HG02571 (cell line): ENCODE measurements around the gene PCNA.
A peak's percentile ranks its signal among the peaks of the same experiment; 100 is the strongest.

ENCODE experiments used
- ATAC-seq: cut with Tn5 transposase; IDR thresholded peaks from one replicate; pipeline ENCODE4 v1.9.1; 2021; ENCODE audit warnings: mild to moderate bottlenecking, moderate library complexity; ENCODE audit not compliant: unreplicated experiment

The PCNA gene

DNA sequence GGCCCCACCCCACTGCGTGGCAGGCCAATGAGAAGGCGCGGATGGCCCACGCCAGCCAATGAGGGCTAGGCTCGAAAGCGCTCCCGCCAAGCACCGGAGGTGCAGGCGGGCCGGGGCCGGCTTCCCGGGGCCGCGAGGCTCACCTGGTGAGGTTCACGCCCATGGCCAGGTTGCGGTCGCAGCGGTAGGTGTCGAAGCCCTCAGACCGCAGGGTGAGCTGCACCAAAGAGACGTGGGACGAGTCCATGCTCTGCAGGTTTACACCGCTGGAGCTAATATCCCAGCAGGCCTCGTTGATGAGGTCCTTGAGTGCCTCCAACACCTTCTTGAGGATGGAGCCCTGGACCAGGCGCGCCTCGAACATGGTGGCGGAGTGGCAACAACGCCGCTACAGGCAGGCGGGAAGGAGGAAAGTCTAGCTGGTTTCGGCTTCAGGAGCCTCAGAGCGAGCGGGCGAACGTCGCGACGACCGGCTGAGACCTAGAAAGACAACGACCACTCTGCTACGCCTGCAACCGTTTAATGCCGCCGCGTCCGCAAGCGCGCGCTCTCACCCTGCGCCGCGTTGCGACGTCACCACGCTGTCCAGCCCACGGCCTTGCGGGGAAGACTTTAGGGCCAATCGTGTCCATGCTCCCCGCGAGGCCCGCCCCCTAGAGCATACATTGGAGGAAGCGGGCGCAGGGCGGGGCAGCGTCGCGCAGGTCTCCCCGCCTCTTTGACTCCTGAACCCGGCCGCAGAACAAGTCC is at the start of gene PCNA:
PCNA (minus strand) TSS at position 524 of the 750 bp plus-strand sequence; CDS start at position 364, 160 bp downstream.
- peak; percentile 93 for ATAC-seq

DNA sequence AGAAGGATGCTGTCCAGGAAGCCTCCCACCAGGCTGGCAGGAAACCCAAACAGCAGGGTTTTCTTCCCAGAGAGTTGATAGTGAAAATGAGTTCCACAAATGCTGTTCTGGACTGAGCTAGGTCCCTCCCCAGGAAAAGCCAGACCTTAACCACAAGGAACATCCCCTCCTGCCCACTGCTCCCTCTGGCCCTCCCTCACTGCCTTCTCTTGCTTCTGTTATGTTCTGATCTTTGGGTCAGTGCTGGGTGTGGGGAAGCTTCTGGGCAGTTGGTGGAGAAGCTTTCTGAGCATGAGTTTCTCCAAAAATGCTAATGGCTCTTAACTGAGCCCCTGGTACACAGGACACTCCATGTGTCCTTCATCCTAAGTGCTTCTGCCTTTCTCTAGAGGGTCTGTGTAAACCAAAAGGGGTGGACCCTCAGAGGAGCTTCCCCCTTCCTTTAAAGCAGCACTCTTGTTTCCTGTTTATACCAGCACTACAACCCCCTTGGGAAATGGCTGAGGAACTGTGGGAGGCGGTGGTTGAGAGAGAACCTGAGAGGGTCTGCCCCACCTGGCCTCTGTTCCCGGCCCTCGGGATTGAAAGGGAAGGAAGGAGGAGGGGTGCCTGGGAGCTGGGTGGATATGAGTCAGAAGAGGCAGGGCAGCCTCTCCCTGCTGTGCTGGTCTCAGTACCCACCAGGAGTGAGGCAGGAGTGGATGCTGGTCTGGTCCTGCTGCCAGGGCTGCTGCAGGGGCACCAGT is 49.1 kb upstream of the PCNA start:
- ATAC-seq = no peak

DNA sequence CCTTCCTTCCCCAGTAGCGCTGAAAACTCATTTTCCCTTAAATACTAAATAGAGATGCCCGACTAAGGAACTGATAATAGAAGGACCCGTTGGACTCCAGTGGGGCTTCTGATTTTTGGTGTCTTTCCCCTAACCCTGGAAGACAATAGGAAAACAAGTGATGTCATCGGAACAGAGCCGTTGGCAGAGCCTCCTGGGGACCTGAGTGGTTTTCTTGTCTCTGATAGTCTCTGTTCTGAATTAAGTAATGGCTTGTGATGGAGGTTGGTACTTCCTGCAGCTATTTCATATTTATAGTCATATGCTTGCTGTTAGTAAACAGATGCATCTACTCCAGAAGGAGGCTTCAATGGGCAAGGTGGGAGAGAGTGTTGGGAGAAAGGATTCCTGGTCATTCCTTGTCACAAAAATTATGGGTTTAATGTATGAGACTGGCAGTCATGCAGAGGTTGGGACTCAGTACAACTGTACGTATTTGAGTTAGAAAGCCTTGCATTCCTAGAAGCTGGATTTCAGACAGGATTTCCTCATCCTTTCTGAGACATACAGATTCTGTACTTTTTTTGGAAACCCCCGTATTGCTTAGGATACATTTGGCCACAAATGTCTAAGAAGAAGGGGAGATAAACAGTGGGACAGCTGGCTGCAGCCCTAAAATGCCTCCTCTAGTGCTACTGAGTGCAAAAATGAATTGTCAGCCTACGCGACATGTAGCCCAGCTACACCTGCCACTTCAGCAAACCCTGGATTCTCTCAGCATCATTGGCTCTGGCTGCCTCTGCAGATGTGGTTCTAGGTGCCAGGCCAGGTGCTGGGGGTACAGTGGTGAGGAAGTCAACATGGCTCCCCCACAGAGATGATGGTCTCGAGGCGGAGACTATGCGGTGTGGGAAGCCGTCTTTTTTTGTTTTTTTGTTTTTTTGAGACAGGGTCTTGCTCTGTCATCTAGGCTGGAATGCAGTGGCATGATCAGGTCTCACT is 45.2 kb upstream of the PCNA start:
- no peak for ATAC-seq

DNA sequence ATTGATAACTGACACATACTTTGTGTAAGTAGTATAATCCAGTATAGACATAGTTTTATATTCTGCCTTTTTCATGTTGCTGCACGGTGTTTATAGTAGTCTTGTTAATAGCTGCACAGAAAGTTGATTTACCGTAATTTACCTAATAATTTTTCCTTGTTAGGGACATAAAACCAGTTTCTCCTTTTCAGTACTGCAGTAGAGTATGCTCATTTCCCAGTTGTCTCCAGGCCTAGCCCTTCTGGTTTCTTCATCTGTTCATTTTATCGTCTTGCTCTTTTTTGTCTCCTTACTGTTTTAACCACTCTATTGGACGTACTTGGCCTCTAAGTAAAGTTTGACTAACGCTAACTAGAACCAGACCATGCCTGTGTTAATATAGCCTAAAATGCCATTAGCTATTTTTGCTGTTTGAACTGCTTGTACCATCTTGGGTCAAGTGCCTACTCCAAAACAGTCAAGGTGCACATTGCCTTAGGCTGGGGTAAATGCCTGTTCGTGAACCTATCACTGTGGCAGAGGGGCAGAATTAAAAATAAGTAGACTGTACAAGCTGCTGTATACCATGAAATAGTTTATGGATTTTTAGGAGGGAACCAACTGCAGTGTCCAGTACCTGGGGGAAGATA is 41.9 kb upstream of the PCNA start:
- no peak for ATAC-seq

DNA sequence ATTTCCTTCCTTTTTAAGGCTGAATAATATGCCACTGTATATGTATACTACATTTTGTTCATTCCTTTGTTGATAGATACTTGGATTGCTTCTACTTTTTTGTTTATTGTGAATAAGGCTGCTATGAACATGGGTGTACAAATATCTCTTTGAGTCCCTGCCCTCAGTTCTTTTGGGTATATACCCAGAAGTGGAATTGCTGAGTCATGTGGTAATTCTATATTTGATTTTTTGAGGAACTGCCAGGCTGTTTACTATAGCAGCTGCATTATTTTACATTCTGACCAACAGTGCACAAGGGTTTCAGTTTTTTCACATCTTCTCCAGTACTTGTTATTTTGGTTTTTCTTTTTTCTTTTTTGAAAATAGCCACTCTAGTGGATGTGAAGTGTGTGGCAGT is 41.1 kb upstream of the PCNA start:
- ATAC-seq = no peak

DNA sequence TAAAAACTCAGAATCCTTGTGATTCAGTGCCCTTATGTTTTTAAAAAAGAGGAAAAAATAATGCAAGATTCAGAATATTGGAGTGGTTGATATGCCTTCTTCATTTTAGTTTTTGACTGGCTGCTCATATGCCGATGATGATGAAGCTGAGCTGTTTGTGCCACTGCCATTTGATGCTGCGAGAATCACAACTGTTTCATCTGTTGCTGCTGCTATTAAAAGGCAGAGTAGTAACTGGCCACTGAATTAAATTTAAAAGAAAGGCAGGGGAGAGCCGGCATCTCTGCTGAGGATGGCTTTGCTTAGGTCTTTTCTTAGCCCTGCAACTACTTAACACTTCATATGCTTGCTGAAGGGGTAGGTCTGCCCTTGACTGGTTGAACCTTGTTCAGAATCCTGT is 40.2 kb upstream of the PCNA start:
- ATAC-seq = no peak

DNA sequence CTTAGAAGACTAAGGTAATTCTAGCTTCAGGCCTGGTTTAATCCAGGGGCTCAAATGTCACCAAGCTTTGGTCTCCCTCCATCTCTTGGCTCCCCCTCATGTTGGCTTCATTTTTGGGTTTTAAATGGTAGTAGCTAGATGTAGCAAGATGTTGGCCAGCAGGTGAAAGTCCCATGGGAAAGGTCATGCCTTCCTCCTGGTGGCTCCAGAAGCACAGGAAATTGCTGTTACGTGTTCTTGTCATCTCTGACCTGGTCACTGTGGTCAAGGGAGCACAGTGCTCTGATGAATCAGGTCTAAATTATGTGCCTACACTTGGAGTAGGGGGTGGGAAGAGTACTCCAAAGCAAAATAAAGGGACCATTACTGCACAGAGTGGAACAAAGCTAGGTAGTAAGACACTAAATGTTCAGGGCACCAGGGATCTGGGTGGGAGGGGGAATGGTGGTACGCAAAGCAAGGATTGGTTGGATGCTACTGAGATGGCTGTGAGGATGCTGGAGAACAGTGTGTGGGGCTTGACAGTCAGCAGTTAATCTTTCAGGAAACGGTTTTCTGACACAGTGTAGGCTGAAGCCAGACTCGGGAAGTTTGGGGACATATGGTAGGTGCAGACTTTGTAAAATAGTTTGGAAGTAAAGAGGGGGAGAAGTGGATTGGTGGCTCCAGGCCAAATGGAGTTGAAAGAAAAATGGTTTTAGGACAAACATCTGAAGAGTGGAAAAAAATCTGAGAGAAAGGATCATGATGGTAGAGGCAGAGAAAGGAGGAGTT is 37.1 kb upstream of the PCNA start:
- no peak for ATAC-seq

DNA sequence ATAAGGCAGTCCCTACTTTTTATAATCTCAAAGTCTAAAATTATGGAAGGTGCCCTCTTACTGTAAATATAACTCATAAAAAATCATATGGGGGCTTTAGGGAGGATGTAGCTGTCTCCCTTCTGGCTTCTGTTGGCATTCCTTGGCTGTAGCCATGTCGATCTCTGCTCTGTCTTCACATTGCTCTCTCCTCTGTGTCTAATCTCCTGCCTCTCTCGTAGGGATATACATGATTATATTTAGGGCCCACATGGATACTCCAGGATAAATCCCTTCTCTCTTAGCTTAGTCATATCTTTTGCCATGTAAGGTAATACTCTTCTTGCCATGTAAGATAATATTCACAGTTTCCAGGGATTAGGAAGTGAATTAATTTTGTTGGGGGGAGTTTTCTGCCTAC is 35.6 kb upstream of the PCNA start:
- no peak for ATAC-seq

DNA sequence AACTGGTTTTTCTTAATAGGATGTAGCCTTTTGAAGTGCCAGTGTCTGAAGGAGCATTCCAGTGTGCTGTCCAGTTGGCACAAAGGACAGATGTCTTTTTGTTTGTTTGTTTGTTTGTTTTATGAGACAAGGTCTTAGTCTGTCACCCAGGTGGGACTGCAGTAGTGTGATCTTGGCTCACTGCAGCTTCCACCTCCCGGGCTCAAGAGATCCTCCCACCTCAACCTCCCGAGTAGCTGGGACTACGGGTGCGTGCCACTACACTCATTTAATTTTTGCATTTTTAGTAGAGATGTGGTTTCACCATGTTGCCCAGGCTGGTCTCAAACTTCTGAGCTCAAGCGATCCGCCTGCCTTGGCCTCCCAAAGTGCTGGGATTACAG is 34.8 kb upstream of the PCNA start:
- ATAC-seq = no peak

DNA sequence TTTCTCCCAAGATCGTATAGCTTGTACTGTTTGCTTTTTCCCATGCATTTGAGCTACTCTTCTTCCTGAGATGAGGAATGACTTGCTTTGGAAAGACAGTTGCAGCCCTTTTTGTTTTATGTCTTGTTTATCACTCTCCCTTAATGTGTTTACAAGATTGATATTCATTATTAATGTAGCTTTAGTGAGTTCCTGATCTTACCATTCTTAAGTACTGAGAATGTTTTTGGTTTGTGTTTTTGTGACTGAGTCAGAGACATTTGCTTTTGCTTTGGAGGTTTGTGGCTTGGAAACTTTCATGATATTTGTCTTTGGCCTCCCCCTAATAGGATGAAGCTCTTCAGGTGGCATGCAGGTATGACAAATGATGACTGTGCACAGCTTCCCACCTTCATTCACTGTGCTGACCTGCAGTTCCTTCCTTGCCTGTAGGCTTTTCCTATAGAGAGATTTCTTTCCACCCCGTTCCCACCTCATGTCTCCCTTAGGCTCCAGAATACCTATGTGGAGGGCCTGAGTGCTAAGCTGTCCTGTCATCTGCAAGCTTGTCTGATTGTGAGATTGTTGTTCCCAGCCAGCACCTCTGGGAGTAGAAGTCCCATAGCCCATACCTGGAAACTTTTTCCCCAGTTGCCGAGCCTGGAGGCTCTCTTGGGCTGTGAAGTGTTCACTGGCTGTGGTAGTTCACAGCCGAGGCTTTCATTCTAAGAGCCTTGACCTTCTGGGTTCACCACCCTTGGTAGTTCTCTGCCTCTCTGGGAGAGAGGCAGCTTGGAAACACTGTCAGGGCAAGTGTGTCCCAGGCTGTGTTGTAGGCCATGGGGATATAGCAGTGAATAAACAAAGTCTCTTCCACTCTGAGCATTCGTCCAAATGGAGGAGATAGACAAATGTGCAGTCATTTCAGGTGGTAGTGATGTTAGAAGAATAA is 34.1 kb upstream of the PCNA start:
- ATAC-seq = no peak

DNA sequence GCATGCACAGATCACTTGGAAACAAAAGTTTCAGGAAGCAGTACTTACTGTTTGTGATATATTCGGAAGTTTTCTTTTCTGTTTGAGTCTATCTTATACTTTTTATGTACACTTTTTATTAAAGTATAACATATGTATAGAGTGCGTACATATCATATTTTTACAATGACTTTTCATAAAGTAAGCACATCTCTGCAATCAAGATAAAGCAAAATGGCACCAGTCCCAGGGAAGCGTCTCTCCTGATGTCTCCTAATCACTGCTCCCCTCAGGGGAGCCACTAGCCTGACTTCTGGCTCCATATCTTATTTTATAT is 33.4 kb upstream of the PCNA start:
- no peak for ATAC-seq

DNA sequence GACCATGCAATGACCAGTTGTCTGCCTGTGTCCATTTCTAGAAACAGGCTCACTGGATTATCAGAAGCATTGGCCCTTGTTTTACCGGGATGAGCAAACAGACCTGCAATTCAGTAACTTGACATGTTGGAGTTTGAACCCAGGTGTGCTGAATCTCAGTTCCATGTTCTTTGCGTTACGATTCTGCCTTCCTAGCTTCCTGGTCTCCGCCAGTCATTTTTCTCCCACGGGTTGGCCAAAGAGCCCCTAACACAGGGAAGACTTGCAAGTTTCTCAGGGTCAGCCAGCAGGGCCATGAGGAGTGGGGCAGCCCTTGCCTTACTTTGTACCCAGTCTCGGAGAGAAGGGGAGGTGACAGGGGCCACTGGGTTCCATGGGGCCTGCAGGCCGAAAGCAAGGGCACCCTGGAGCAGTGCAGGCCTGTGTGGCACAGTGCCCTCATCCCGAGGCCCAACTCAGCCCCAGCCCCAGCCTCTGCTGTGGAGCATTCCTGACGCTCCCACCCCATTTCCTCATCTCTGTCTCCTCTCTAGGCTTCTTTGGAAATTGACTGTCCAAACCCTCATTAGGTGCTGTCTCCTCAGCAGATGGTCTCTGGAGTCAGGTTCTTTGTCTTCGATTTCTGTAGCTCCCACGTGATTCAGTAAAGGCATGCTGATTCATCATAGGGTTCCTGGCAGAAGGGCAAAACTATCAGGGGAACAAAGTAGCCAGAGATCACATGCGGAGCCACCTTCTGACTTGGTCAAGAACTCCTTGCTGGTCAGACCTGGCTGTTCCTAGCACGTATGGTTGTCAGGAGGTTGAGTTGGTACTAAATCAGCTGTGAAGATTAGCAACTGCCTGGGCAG is 30.7 kb upstream of the PCNA start:
- no peak for ATAC-seq

DNA sequence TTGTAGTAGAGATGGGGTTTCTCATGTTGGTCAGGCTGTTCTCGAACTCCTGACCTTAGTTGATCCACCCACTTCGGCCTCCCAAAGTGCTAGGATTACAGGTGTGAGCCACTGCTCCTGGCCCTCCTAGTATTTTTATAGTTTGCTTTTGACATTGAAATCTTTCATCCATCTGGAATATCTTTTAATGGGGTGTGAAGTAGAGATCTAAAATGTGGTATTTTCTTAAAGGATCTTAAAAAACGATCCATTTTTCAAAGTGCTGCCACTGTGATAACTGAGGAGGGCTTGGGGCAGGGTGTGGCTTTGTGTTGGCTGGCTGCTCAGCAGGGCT is 30.1 kb upstream of the PCNA start:
- ATAC-seq = no peak

DNA sequence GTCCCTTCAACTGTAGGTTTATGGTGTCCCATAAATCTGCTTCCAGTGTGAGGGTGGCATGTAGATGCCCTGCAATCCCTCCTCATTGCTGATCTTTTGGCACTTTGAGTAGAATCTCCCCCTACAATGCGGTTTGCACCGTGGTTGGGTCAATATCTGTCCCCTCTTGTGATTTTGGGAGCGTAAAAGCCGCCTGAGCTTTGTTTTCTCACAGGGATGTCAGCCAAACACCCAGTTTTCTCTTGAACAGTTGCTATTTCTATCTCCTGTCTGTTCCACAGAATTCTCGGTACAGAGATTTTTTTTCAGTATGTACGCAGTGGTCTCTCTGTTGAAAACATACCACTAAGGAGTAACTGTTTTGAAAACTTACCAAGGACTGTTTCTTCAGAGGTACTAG is 28.8 kb upstream of the PCNA start:
- no peak for ATAC-seq

DNA sequence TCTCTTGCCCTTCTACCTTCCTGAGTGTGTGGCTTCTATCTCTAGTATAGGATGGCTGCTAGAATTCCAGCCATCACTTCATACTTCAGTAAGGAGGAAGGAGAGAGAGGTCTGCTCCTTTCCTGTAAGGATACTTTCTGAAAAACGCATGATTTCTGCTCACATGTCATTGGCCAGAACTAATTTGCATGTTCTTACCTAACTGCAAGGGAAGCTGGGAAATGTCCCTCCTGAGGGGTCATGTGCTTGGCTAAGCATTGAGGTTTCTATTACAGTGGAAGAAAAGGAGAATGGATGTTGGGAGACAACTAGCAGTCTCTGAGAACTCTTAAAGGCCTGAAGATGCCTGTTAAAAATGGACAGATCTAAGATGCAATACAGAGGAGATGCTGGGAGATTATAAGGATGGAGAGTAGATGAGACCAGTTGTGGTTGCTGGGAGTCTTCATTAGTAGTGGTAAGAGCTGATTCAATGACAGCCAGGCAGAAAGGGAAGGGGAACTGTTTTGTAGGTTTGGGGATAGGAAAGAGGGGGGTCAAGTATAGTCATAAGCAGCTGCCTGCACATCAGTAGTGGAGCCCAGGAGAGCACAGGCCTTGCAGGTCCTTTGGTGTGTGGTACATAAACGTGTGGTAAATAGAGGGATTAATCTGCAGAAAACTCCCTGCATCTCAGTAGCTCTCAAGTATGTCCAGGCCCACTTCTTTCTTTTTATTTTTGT is 27.3 kb upstream of the PCNA start:
- no peak for ATAC-seq

DNA sequence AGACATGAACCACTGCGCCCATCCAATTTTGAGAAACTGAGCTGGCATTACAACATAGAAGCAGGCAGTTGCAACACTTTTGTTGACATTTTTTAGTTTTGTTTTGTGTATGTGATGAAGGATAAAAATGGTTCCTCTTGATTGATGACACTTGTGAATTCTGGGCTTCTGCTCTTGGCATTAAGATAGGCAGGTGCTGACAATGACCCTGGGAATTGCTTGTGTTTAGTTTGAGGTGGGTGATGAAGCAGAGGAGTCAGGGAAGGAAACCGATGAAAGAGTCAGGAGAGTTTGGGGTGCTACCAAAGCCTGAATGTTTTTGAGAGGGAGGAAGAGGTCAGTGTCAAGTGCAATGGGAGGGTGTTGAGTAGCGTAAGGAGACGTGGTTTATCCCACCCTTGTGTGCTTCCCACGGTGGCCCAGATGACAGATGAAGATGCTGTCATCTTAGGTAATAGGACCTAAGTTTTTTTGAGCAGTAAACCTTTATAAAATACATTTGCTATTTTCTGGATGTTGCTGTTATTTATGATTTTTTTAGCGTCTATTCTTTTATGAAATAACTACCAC is 26.4 kb upstream of the PCNA start:
- ATAC-seq = no peak

DNA sequence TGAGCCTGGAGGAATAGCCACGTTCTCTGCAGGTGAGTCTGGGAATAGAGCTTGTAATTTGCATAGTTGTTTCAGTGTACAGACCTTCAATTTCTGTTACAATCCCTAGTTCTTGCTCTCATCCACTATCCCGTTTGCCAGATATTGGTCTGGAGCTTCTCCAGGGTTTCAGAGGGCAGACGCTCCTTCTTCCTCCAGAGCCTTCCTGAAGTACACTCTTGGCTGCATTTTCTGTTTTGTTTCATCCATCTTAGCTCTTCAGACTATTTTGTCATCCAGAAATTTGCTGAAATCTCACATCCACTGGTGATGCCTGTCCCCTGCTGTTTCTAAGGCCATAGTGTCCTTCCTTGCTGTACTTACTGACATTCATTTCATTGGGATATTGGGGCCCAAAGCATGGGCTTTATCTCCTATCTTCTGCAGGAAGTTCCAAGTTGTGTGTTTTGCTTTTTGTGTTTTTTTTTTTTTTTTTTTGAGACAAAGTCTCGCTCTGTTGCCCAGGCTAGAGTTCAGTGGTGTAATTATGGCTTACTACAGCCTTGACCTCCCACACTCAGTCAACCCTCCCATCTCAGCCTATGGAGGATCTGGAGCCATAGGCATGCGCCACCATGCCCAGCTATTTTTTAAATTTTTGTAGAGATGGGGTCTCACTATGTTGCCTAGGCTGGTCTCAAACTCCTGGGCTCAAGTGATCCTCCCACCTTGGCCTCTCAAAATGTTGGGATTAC is 25.8 kb upstream of the PCNA start:
- no peak for ATAC-seq
